ENCODE data around the gene CDPF1. TPM values are rescaled to one million over a fixed set of nuclear protein-coding genes. Genes with fewer than 3 reads are reported as not detected.

The CDPF1 gene
- total RNA-seq, 1 experiment from 2014 or later = 11.2 TPM

- POLR2A ChIA-PET = no interaction called here
- no peak for ATAC-seq
- in situ Hi-C loops (cut with HindIII; ENCODE audit: low pct_unique_long_range_greater_than_20kb, low sequenced_read_pairs) = no loop called here
These were observed 38.0 kb upstream of the CDPF1 start for GRCh38 chr22:46287873-46288751.

More at GRCh38 chr22:46287873-46288751, 38.0 kb upstream of the CDPF1 start:
- TF ChIP-seq REST (IDR thresholded peaks at IDR 0.05; ENCODE audit: insufficient read depth in 1 of 2, low read depth in 2 of 2, low read length in 1 of 2) (no peak), CTCF (IDR thresholded peaks at IDR 0.05) (no peak), SIN3A (IDR thresholded peaks at IDR 0.05; ENCODE audit: borderline replicate concordance, insufficient read depth, low read depth, low read length) (no peak), TCF7L2 (IDR thresholded peaks at IDR 0.05; ENCODE audit: low read depth, low read length) (no peak), POLR2AphosphoS5 (IDR thresholded peaks at IDR 0.05; ENCODE audit: low read depth, low read length) (no peak)
- CTCF ChIA-PET = no interaction called here
- intact Hi-C loops (cut with micrococcal nuclease; ENCODE audit: unreplicated experiment) = no loop called here
- no peak for DNase-seq (ENCODE audit: low read depth, low spot score)
- Histone ChIP-seq H3K27ac (ENCODE audit: low read length) (no peak overlapping the region), H3K36me3 (ENCODE audit: control insufficient read depth, insufficient read depth, low read length) (no peaks in the 10 kb centered on the region), H3K27me3 (ENCODE audit: control insufficient read depth, insufficient read depth, low read length) (no peaks in the 10 kb centered on the region), H3K4me1 (ENCODE audit: control insufficient read depth, insufficient read depth, low read length) (no peaks in the 10 kb centered on the region), H3K4me3 (ENCODE audit: low read depth in 2 of 2, low read length in 2 of 2) (no peak overlapping the region), H3K9me3 (ENCODE audit: control insufficient read depth, insufficient read depth, low read depth, low read length) (no peaks in the 10 kb centered on the region)
- BruUV-seq (replicated peaks) = no TSS peak

Data from Panc1 (cell line).